K562 (cell line): ENCODE results near the gene MIER2. TPM values are rescaled to one million over a fixed set of nuclear protein-coding genes. Genes with fewer than 3 reads are reported as not detected.

Source experiments
- ATAC-seq: fragments of 200-7000 bp; cut with Tn5 transposase; 3 replicates; pipeline ENCODE4 v1.9.1; 2020; ENCODE audit warnings: moderate library complexity
- BruUV-seq: library from RNA; stranded (reverse); fragments of 400-500 nt; replicated peaks from 2 replicates; lab custom pipeline; 2021; lab: Mats Ljungman, UMichigan
- CTCF ChIA-PET: fragments of 300-600 bp; formaldehyde crosslinking; extraction: SDS; loops from one replicate; lab custom pipeline; 2021; ENCODE audit warnings: low intra/inter-chr PET ratio; lab: Yijun Ruan, JAX
- POLR2A ChIA-PET: fragments of 300-600, 350-650 bp; sonication (Branson Sonifier 250); formaldehyde crosslinking; extraction: SDS; loops from one replicate; lab custom pipeline; 2021; ENCODE audit warnings: antibody characterized with exemption, inconsistent platforms; lab: Yijun Ruan, JAX
- DNase-seq, 4 experiments: peaks; one replicate each; pipeline versions ENCODE4 v3.0.0 to v3.0.0-alpha.2; 2011 to 2018; ENCODE audit warnings: low spot score in 3 of 4, mixed read lengths in 3 of 4; ENCODE audit errors: extremely low read depth in 1 of 4
- FAIRE-seq: peaks from 2 replicates; lab custom pipeline; 2011; peaks lifted over from hg19 to GRCh38; lab: Jason Lieb, UNC
- H2AFZ ChIP-seq: 2 replicates; pipeline ENCODE4 v1.6.0; 2011; ENCODE audit warnings: low read depth, low read length, control low read depth, inconsistent platforms
- H3K27ac ChIP-seq: fragments of 200-600 bp; 3 replicates; pipeline ENCODE4 v1.8.0; 2011; ENCODE audit warnings: low read depth, mild to moderate bottlenecking, control low read depth, inconsistent platforms, low read length, moderate library complexity, mixed read lengths; ENCODE audit errors: extremely low read depth
- H3K27me3 ChIP-seq, 2 experiments: fragments of 300-600 bp in 1 of 2; 2 replicates in 1 of 2; 3 replicates in 1 of 2; pipeline versions ENCODE4 v1.6.0 to v1.8.0; 2011; ENCODE audit warnings: inconsistent platforms in 2 of 2, low read length in 2 of 2, mild to moderate bottlenecking in 1 of 2, mixed read lengths in 1 of 2, moderate library complexity in 1 of 2; ENCODE audit not compliant: control insufficient read depth in 2 of 2, insufficient read depth in 2 of 2
- H3K36me3 ChIP-seq: fragments of 300-600 bp; 3 replicates; pipeline ENCODE4 v1.8.0; 2011; ENCODE audit warnings: mild to moderate bottlenecking, low read length, inconsistent platforms; ENCODE audit not compliant: control insufficient read depth, insufficient read depth
- H3K4me1 ChIP-seq, 2 experiments: fragments of 200-600 bp in 1 of 2; replicated peaks in 1 of 2; 2 replicates in 1 of 2; 3 replicates in 1 of 2; pipeline versions ENCODE4 v1.5.1 to v1.8.0; 2011; ENCODE audit warnings: inconsistent platforms in 2 of 2, low read length in 2 of 2, mild to moderate bottlenecking in 1 of 2, mixed read lengths in 1 of 2, moderate library complexity in 1 of 2; ENCODE audit not compliant: control insufficient read depth in 2 of 2, insufficient read depth in 2 of 2
- H3K4me2 ChIP-seq: 2 replicates; pipeline ENCODE4 v1.6.1; 2011; ENCODE audit warnings: low read length, control low read depth, inconsistent platforms, mixed read lengths; ENCODE audit not compliant: insufficient read depth
- H3K4me3 ChIP-seq: fragments of 200-600 bp; sonication (generic), shearing (Covaris generic); 2 replicates; pipeline ENCODE4 v1.5.1; 2016; ENCODE audit warnings: control low read depth, inconsistent platforms
- H3K79me2 ChIP-seq: fragments of 200-600 bp; 3 replicates; pipeline ENCODE4 v1.8.0; 2011; ENCODE audit warnings: low read length, inconsistent platforms; ENCODE audit not compliant: control insufficient read depth, insufficient read depth
- H3K9ac ChIP-seq, 2 experiments: 2 replicates each; pipeline versions ENCODE4 v1.6.0 to v1.6.1; 2011; ENCODE audit warnings: low read depth in 2 of 2, low read length in 2 of 2, control low read depth in 1 of 2, inconsistent platforms in 1 of 2, mild to moderate bottlenecking in 1 of 2, mixed read lengths in 1 of 2; ENCODE audit not compliant: insufficient read depth in 1 of 2
- H3K9me1 ChIP-seq: one replicate; pipeline ENCODE4 v1.6.0; 2011; ENCODE audit warnings: inconsistent platforms, mild to moderate bottlenecking, low read length, moderate library complexity; ENCODE audit not compliant: control insufficient read depth, insufficient read depth
- H3K9me3 ChIP-seq: replicated peaks from 2 replicates; pipeline ENCODE4 v1.5.1; 2011; ENCODE audit warnings: low read depth, low read length, inconsistent platforms; ENCODE audit not compliant: control insufficient read depth, insufficient read depth
- H4K20me1 ChIP-seq: replicated peaks from 2 replicates; pipeline ENCODE4 v1.6.1; 2011; ENCODE audit warnings: low read length, inconsistent platforms, mixed read lengths; ENCODE audit not compliant: control insufficient read depth, insufficient read depth
- ESRRA ChIP-seq: fragments of 450-650 bp; IDR thresholded peaks from 2 replicates; pipeline ENCODE4 v1.6.1; 2014; ENCODE audit warnings: low read depth, mild to moderate bottlenecking, moderate library complexity, borderline replicate concordance
- ETV1 ChIP-seq: fragments of 450-650 bp; conservative IDR thresholded peaks from 2 replicates; pipeline ENCODE4 v1.6.1; 2016; ENCODE audit warnings: missing genetic modification characterization, control low read depth, low read depth, missing compliant biosample characterization
- HNRNPH1 ChIP-seq: fragments of 200-400 bp; formaldehyde crosslinking; optimal IDR thresholded peaks from 2 replicates; pipeline ENCODE3; 2017; ENCODE audit warnings: low read depth, mild to moderate bottlenecking, low read length, moderate library complexity
- MAFK ChIP-seq: IDR thresholded peaks from 2 replicates; pipeline ENCODE4 v1.6.1; 2011; ENCODE audit warnings: low read length, improper control_type of control experiment
- MNT ChIP-seq, 2 experiments: fragments of 450-650 bp; conservative IDR thresholded peaks; 2 replicates each; pipeline ENCODE4 v1.6.1; 2017; ENCODE audit warnings: mild to moderate bottlenecking in 2 of 2, moderate library complexity in 2 of 2
- MTA3 ChIP-seq: fragments of 450-650 bp; formaldehyde crosslinking; IDR thresholded peaks from 2 replicates; pipeline ENCODE4 v1.6.1; 2017; ENCODE audit warnings: mild to moderate bottlenecking, borderline replicate concordance
- SIN3A ChIP-seq, 2 experiments: fragments of 150-350 bp in 1 of 2; IDR thresholded peaks; 2 replicates each; pipeline ENCODE4 v1.6.1; 2011 to 2016; ENCODE audit warnings: borderline replicate concordance in 2 of 2, low read depth in 2 of 2, low read length in 2 of 2, mild to moderate bottlenecking in 2 of 2, moderate library complexity in 2 of 2; ENCODE audit not compliant: control insufficient read depth in 1 of 2
- TARDBP ChIP-seq: fragments of 450-650 bp; IDR thresholded peaks from 2 replicates; pipeline ENCODE4 v1.6.1; 2016
- TEAD2 ChIP-seq: fragments of 450-650 bp; IDR thresholded peaks from 2 replicates; pipeline ENCODE4 v1.6.1; 2016; ENCODE audit warnings: missing genetic modification characterization, control low read depth, missing compliant biosample characterization
- TRIM28 ChIP-seq: fragments of 450-650 bp; IDR thresholded peaks from 2 replicates; pipeline ENCODE4 v1.6.1; 2017
- ZMIZ1 ChIP-seq, 2 experiments: fragments of 150-350 bp in 1 of 2; IDR thresholded peaks; 2 replicates each; pipeline ENCODE4 v1.6.1; 2012 to 2016; ENCODE audit warnings: low read depth in 2 of 2, low read length in 2 of 2, mild to moderate bottlenecking in 1 of 2, moderate library complexity in 1 of 2
- ZNF282 ChIP-seq: sonication (generic); formaldehyde crosslinking; IDR thresholded peaks from 2 replicates; pipeline ENCODE4 v1.8.1; 2023; ENCODE audit warnings: missing genetic modification reagents
- ZSCAN29 ChIP-seq: fragments of 450-650 bp; IDR thresholded peaks from 2 replicates; pipeline ENCODE4 v1.6.1; 2017
- WGBS: fragments of 100-300 bp; shearing (Covaris generic); methylation state at CpG from one replicate; pipeline ENCODE4 v1.1.6; 2016; ENCODE audit warnings: low coverage, mixed read lengths; ENCODE audit not compliant: insufficient coverage; ENCODE audit errors: missing lambda C conversion rate; 5-methylcytosine and 5-hydroxymethylcytosine counted together
- in situ Hi-C: fragments of 300-500 bp; cut with MboI; formaldehyde crosslinking; loops from 4 replicates; pipeline ENCODE4 v1.15.0; 2018; ENCODE audit warnings: inconsistent platforms, mixed read lengths
- intact Hi-C: fragments of 100-400 bp; cut with micrococcal nuclease; formaldehyde crosslinking; loops from 2 replicates; pipeline ENCODE4 v1.14.2; 2022
- polyA plus RNA-seq, 8 experiments: library from polyadenylated mRNA; depleted of rRNA in 4 of 8; stranded (reverse) in 5 of 8; unstranded in 3 of 8; fragments of >200 nt; fragmentation: Nextera tagmentation in 2 of 8; fragmentation: Illumina TruSeq in 1 of 8; extraction: Ambion mirVana in 2 of 8; extraction: Trizol in 1 of 8; gene quantifications; 2 replicates each; pipeline versions ENCODE4 v1.2.1 to v1.2.3, GENCODE V29; 2011 to 2014; ENCODE audit warnings: inconsistent platforms in 1 of 8, missing spikeins in 1 of 8
- total RNA-seq, 7 experiments: library from RNA; depleted of rRNA in 6 of 7; stranded (reverse); fragments of >200 nt in 6 of 7; fragmentation: Illumina TruSeq in 2 of 7; extraction: Trizol in 2 of 7; gene quantifications; 2 replicates each; pipeline versions ENCODE4 v1.2.1 to v1.2.3, GENCODE V29; 2011 to 2021; ENCODE audit warnings: low replicate concordance in 1 of 7

Gene MIER2
- total and polyA plus RNA-seq, 9 of the 15 experiments (the other 6 are each of a cell fraction or from before 2014, with no cell fraction given), result 0.46 to 34.7 (median 15.6) TPM

- peaks cover 0 to 8% of the 10 kb centered on the region in 2 experiments; a peak in 3 of 5 replicates for H3K4me1 ChIP-seq
- no peak for FAIRE-seq
- POLR2A ChIA-PET, result interaction anchor here (0.9 to 1.1 kb wide), 2 partner anchors 13 to 19 kb away, joined by 3 to 4 read pairs; no protein-coding TSS in a partner anchor
- H3K9ac ChIP-seq, result no peak overlapping the region
- ATAC-seq, result no peak
- peak in 1 of 4 experiments; percentile 1 for DNase-seq
- H3K9me3 ChIP-seq, result no peaks in the 10 kb centered on the region; the same call in 1 of the 2 replicates
- intact Hi-C loops (no loop called here), in situ Hi-C loops (no loop called here)
- H3K4me3 ChIP-seq, result no peak overlapping the region
- CTCF ChIA-PET, result no interaction called here
- H3K9me1 ChIP-seq, result no peaks in the 10 kb centered on the region
- no peaks in the 10 kb centered on the region for H3K79me2 ChIP-seq
- H3K27me3 ChIP-seq, result peaks cover 30 to 34% of the 10 kb centered on the region in 2 experiments; a peak in 4 of 5 replicates
- H4K20me1 ChIP-seq, result no peaks in the 10 kb centered on the region
- no TSS peak for BruUV-seq
- no peak overlapping the region for H3K27ac ChIP-seq
- no peaks in the 10 kb centered on the region for H3K36me3 ChIP-seq
- 8% methylated on average over 6 of the region's 6 CpGs for WGBS
- no peak overlapping the region for H2AFZ ChIP-seq
- no peak overlapping the region for H3K4me2 ChIP-seq
- TF ChIP-seq TEAD2 (tag) (no peak), MTA3 (no peak), SIN3A (IDR thresholded peaks at IDR 0.05; ENCODE audit: borderline replicate concordance in 2 of 2, control insufficient read depth in 1 of 2, low read depth in 2 of 2, low read length in 2 of 2) (no peak), TARDBP (no peak), ZMIZ1 (IDR thresholded peaks at IDR 0.05; ENCODE audit: low read depth in 2 of 2, low read length in 2 of 2) (no peak), ETV1 (no peak), ZNF282 (CRISPR knock-in tag) (no peak), MAFK (no peak), ZSCAN29 (no peak), TRIM28 (no peak), MNT (conservative IDR thresholded peaks at IDR 0.05) (no peak), HNRNPH1 (no peak), ESRRA (no peak)
- TF ChIP-seq, all 486 proteins: peak for 0
Observed at GRCh38 chr19:271856-272255, 72.7 kb downstream of the MIER2 start.
